Small intestine (tissue), 7 donors: Measurements from ENCODE around the gene WNT8B. TPM values are rescaled to one million over a fixed set of nuclear protein-coding genes. Genes with fewer than 3 reads are reported as not detected.

Experiments used
- DNase-seq, 2 donors: peaks; one replicate each; pipeline versions ENCODE4 v3.0.0 to v3.0.0-alpha.2; 2013
- FAIRE-seq: peaks from 2 replicates; lab custom pipeline; 2012; peaks lifted over from hg19 to GRCh38; lab: Jason Lieb, UNC
- H3K27ac ChIP-seq, 3 donors: one replicate each; pipeline ENCODE4 v1.5.1; 2013; ENCODE audit warnings: low read length in 2 of 3, mild to moderate bottlenecking in 2 of 3, control low read depth in 1 of 3, inconsistent platforms in 1 of 3, low read depth in 1 of 3, moderate library complexity in 1 of 3
- H3K27me3 ChIP-seq, 3 donors: one replicate each; pipeline ENCODE4 v1.6.1; 2013; ENCODE audit warnings: low read length in 3 of 3, inconsistent platforms in 1 of 3; ENCODE audit not compliant: control insufficient read depth in 3 of 3, insufficient read depth in 3 of 3
- H3K36me3 ChIP-seq, 3 donors: one replicate each; pipeline ENCODE4 v1.6.1; 2013; ENCODE audit warnings: low read length in 3 of 3, inconsistent platforms in 1 of 3, low read depth in 1 of 3, mild to moderate bottlenecking in 1 of 3, moderate library complexity in 1 of 3; ENCODE audit not compliant: control insufficient read depth in 3 of 3, insufficient read depth in 2 of 3
- H3K4me1 ChIP-seq, 3 donors: one replicate each; pipeline ENCODE4 v1.6.1; 2013; ENCODE audit warnings: low read length in 2 of 3, inconsistent platforms in 1 of 3, low read depth in 1 of 3, mild to moderate bottlenecking in 1 of 3, moderate library complexity in 1 of 3; ENCODE audit not compliant: control insufficient read depth in 3 of 3, insufficient read depth in 2 of 3
- H3K4me3 ChIP-seq, 3 donors: one replicate each; pipeline ENCODE4 v1.5.1; 2013; ENCODE audit warnings: low read length in 3 of 3, control low read depth in 1 of 3, inconsistent platforms in 1 of 3, low read depth in 1 of 3, mild to moderate bottlenecking in 1 of 3, moderate library complexity in 1 of 3
- H3K9me3 ChIP-seq, 2 donors: one replicate each; pipeline ENCODE4 v1.6.1; 2013; ENCODE audit warnings: low read depth in 1 of 2, low read length in 1 of 2; ENCODE audit not compliant: control insufficient read depth in 2 of 2, insufficient read depth in 1 of 2
- WGBS, 3 donors: extraction: QIAGEN DNeasy Blood & Tissue Kit; methylation state at CpG; one replicate each; pipeline ENCODE4 v1.1.7; 2013; 5-methylcytosine and 5-hydroxymethylcytosine counted together
- polyA plus RNA-seq, 4 donors: library from polyadenylated mRNA; stranded (reverse) in 3 of 4; unstranded in 1 of 4; fragments of 200-250 nt in 3 of 4; fragments of 120-200 nt in 1 of 4; gene quantifications; one replicate each; pipeline versions ENCODE4 v1.2.1 to v1.2.3, GENCODE V29; 2013
- donor health status: healthy with polysubstance abuse.
- donor health status: control.
- donor health status: control.
- donor health status: Bipolar disorder and iron deficiency.
- donor health status: healthy.

WNT8B gene
- polyA plus RNA-seq, 4 donors = 0.10 TPM; not detected in 3

- peaks cover 0 to 4% of the 10 kb centered on the region in 2 donors for H3K9me3 ChIP-seq
- peaks cover 0 to 3% (median 0%) of the 10 kb centered on the region in 3 donors for H3K27me3 ChIP-seq
- DNase-seq (no peak), FAIRE-seq (no peak)
- H3K4me1 ChIP-seq = no peaks in the 10 kb centered on the region
- 37 to 67% (median 57%) methylated on average over 3 of the region's 3 CpGs for WGBS, 3 donors
- no peaks in the 10 kb centered on the region for H3K36me3 ChIP-seq
- H3K27ac ChIP-seq = no peak overlapping the region
- H3K4me3 ChIP-seq = no peak overlapping the region
These were observed 20.3 kb upstream of the WNT8B start for GRCh38 chr10:100442548-100442947.

- no peak overlapping the region for H3K4me3 ChIP-seq
- H3K9me3 ChIP-seq = peaks cover 0 to 4% of the 10 kb centered on the region in 2 donors
- no peak for DNase-seq
- no peaks in the 10 kb centered on the region for H3K4me1 ChIP-seq
- H3K27ac ChIP-seq = no peak overlapping the region
- H3K36me3 ChIP-seq = no peaks in the 10 kb centered on the region
- no peak for FAIRE-seq
- WGBS, 3 donors = 57 to 75% (median 69%) methylated on average over 4 of the region's 4 CpGs
- peaks cover 0 to 3% (median 3%) of the 10 kb centered on the region in 3 donors for H3K27me3 ChIP-seq
These were observed 16.6 kb upstream of the WNT8B start for GRCh38 chr10:100446130-100446761.

GRCh38 chr10:100447663-100448062, 15.1 kb upstream of the WNT8B start:
- H3K27ac ChIP-seq = no peak overlapping the region
- H3K27me3 ChIP-seq = peaks cover 0 to 4% (median 3%) of the 10 kb centered on the region in 3 donors
- FAIRE-seq (no peak), DNase-seq (no peak)
- H3K9me3 ChIP-seq = peaks cover 0 to 4% of the 10 kb centered on the region in 2 donors
- H3K36me3 ChIP-seq = no peaks in the 10 kb centered on the region
- H3K4me3 ChIP-seq = no peak overlapping the region
- no peaks in the 10 kb centered on the region for H3K4me1 ChIP-seq
- 68 to 80% (median 72%) methylated on average over 1 of the region's 1 CpG for WGBS, 3 donors

- peaks cover 0 to 4% (median 3%) of the 10 kb centered on the region in 3 donors for H3K27me3 ChIP-seq
- no peak for FAIRE-seq
These were observed 13.9 kb upstream of the WNT8B start for GRCh38 chr10:100448951-100449350.

GRCh38 chr10:100468322-100468721, 5.5 kb downstream of the WNT8B start:
- Histone ChIP-seq H3K4me3 (no peak overlapping the region), H3K27me3 (peaks cover 0 to 12% (median 0%) of the 10 kb centered on the region in 3 donors), H3K27ac (no peak overlapping the region), H3K4me1 (no peaks in the 10 kb centered on the region), H3K36me3 (no peaks in the 10 kb centered on the region), H3K9me3 (no peaks in the 10 kb centered on the region)
- FAIRE-seq (no peak), DNase-seq (no peak)
- WGBS, 3 donors = 62 to 66% (median 66%) methylated on average over 5 of the region's 5 CpGs

More at GRCh38 chr10:100448951-100449350, 13.9 kb upstream of the WNT8B start:
- H3K27ac ChIP-seq = no peak overlapping the region
- no peak for DNase-seq
- no peaks in the 10 kb centered on the region for H3K36me3 ChIP-seq
- H3K4me1 ChIP-seq = no peaks in the 10 kb centered on the region
- peaks cover 0 to 4% of the 10 kb centered on the region in 2 donors for H3K9me3 ChIP-seq
- 77 to 90% (median 78%) methylated on average over 4 of the region's 4 CpGs for WGBS, 3 donors
- no peak overlapping the region for H3K4me3 ChIP-seq

- Histone ChIP-seq H3K27me3 (peaks cover 0 to 12% (median 3%) of the 10 kb centered on the region in 3 donors), H3K4me3 (no peak overlapping the region), H3K27ac (no peak overlapping the region), H3K9me3 (no peaks in the 10 kb centered on the region), H3K36me3 (no peaks in the 10 kb centered on the region), H3K4me1 (no peaks in the 10 kb centered on the region)
- FAIRE-seq (no peak), DNase-seq (no peak)
These were observed 6.2 kb downstream of the WNT8B start for GRCh38 chr10:100468978-100469377.

GRCh38 chr10:100469756-100470155, 6.9 kb downstream of the WNT8B start:
- Histone ChIP-seq H3K27me3 (peaks cover 0 to 12% (median 3%) of the 10 kb centered on the region in 3 donors), H3K27ac (no peak overlapping the region), H3K4me3 (no peak overlapping the region), H3K4me1 (no peaks in the 10 kb centered on the region), H3K36me3 (no peaks in the 10 kb centered on the region), H3K9me3 (no peaks in the 10 kb centered on the region)
- 89 to 95% (median 89%) methylated on average over 1 of the region's 1 CpG for WGBS, 3 donors
- DNase-seq (no peak), FAIRE-seq (no peak)

GRCh38 chr10:100470367-100470766, 7.6 kb downstream of the WNT8B start:
- WGBS, 3 donors = 52 to 68% (median 62%) methylated on average over 3 of the region's 3 CpGs
- FAIRE-seq (no peak), DNase-seq (no peak)
- Histone ChIP-seq H3K4me1 (no peaks in the 10 kb centered on the region), H3K4me3 (no peak overlapping the region), H3K36me3 (no peaks in the 10 kb centered on the region), H3K27me3 (peaks cover 0 to 11% (median 3%) of the 10 kb centered on the region in 3 donors), H3K27ac (no peak overlapping the region), H3K9me3 (no peaks in the 10 kb centered on the region)
